ENCODE measurements around the gene GMFB. TPM values are rescaled to one million over a fixed set of nuclear protein-coding genes. Genes with fewer than 3 reads are reported as not detected.

GMFB gene
- 10 to 100 TPM; 44.0 to 92.7 (median 86.7) TPM for total RNA-seq

DNA sequence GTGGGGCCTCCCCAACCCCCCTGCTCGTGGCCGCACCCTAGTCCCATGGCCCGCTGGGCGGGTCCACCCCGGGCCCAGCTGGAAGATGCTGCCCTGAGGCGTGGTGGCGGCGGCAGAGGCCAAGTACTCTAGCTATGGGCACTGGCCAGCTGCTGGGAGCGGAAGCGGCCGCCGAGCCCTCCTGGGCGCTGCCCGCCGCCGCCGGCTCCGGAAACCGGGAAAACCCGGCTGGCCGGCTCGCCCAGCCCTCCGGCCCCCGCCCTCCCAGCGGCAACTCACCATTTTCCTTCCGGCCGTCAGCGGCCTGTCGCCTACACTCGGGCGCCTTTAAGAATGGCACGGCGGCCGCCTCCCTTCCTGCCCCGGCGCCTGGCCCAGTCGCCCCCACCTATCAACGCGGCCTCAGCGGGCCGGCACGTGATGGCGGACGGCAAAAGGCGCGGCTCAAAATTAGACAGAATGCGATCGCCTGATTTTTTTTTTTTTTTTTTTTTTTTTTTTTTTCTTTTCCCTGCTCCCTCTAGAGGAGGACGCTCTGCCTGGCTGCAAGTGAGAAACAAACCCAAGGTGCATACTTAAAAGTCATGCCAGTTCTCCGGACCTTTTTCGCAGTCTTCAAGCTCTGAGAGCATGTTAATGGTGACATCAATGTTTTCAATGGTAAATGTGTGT lies at the start of gene GMFB:
TSS of gene GMFB (minus strand) at position 335 of the 672 bp plus-strand sequence. CDS start at position 282, 53 bp downstream.
- DNase-seq (ENCODE audit: low spot score) (peak; percentile 74), ATAC-seq (ENCODE audit: low FRiP score) (peak; percentile 96)
- TF ChIP-seq, protein P1, sequence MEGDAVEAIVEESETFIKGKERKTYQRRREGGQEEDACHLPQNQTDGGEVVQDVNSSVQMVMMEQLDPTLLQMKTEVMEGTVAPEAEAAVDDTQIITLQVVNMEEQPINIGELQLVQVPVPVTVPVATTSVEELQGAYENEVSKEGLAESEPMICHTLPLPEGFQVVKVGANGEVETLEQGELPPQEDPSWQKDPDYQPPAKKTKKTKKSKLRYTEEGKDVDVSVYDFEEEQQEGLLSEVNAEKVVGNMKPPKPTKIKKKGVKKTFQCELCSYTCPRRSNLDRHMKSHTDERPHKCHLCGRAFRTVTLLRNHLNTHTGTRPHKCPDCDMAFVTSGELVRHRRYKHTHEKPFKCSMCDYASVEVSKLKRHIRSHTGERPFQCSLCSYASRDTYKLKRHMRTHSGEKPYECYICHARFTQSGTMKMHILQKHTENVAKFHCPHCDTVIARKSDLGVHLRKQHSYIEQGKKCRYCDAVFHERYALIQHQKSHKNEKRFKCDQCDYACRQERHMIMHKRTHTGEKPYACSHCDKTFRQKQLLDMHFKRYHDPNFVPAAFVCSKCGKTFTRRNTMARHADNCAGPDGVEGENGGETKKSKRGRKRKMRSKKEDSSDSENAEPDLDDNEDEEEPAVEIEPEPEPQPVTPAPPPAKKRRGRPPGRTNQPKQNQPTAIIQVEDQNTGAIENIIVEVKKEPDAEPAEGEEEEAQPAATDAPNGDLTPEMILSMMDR (IDR thresholded peaks at IDR 0.05): peak in 1 of 3 donors; percentile 9

DNA sequence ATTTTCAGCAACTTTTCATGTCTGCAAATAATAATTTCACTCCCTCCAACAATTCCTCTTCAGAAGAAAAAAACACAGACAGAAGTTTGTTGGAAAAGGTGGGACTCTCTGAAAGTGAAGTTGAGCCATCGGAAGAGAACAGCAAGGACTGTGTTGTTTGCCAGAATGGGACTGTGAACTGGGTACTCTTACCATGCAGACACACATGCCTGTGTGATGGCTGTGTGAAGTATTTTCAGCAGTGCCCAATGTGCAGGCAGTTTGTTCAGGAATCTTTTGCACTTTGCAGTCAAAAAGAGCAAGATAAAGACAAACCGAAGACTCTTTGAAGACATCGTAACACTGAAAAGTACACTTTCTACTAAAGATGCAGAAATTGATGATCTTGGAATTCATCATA lies 49.3 kb upstream of the GMFB start:
- ATAC-seq (ENCODE audit: low FRiP score): no peak
- TF ChIP-seq, protein P1 (IDR thresholded peaks at IDR 0.05): no peak

DNA sequence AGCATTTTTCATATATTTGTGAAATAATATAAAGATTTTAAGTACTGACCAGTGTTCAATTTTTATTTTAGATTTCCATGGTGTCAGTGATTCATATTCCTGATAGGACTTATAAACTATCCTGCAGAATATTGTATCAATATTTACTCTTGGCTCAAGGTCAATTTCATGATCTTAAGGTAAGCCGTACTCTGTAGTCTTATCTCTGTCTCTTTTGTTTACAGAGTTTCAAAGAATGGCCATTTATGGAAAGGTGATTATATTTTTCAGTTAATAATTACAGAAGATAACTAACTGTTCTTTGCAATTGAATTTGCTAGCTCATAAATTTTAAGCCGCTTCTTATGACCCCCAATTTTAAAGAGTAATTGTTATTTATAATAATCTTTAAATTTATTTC lies 48.9 kb upstream of the GMFB start:
- ATAC-seq (ENCODE audit: low FRiP score) (no peak), DNase-seq (ENCODE audit: low spot score) (no peak)
- TF ChIP-seq, protein P1 (IDR thresholded peaks at IDR 0.05): no peak

More for the DNA sequence above, 49.3 kb upstream of the GMFB start:
- no peak for DNase-seq (ENCODE audit: low spot score)

DNA sequence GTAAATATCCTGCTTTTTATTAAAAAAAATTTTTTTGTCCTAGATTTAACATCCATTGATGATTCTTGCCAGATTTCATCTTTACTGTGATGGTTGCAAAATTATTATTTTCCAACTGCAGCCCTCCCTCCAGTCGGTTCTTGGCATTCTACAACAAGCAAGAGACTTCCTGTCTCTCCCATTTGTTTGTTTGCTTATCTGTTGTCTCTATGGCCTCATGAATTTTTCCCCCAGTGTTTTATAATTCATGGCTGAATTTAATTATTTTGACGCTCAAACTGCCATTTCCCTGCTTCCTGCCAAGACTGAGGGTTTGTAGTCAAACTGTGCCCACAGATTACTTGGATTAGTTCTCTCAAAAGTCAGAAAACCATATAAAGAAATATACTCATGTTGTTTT lies 46.9 kb upstream of the GMFB start:
- ATAC-seq (ENCODE audit: low FRiP score): no peak
- no peak for DNase-seq (ENCODE audit: low spot score)
- TF ChIP-seq, protein P1 (IDR thresholded peaks at IDR 0.05): no peak

DNA sequence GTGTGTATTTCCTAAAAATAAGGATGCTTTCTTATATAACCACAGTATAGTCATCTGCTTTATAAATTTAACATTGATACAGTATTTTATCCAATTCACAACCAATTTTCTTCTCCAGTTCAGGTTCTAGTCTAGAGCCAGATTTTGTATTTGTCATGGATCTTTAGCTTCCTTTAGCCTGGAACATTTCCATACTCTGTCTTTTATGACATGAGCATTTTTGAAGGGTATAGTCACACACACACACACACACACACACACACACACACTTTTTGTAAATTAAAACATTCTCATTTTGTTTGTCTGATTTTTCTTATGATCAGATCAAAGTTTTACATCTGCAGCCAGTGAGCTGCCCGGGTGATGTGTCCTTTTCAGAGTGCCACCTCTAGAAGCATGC lies 46.3 kb upstream of the GMFB start:
- TF ChIP-seq, protein P1 (IDR thresholded peaks at IDR 0.05): no peak
- DNase-seq (ENCODE audit: low spot score) (no peak), ATAC-seq (ENCODE audit: low FRiP score) (no peak)

DNA sequence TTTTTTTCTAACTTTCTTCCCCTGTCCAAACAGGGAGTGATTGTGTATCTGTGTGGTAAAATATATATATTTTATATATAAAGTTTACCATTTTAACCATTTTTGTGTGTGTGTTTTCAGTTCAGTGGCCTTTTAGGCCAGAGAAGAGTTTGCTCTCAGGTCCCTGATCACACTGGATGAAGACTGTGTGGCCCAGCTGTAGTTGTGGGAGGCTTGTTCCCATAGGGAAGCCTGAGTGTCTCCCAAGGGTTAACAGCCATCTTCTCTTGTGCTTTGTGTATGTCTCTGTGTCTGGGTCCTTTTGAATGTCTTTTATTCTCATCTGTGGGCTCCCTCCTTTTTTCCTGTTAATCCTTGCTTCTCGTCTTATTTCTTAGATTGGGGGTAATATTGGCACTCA lies 44.3 kb upstream of the GMFB start:
- ATAC-seq (ENCODE audit: low FRiP score) (no peak), DNase-seq (ENCODE audit: low spot score) (no peak)
- TF ChIP-seq, protein P1 (IDR thresholded peaks at IDR 0.05): no peak
